AG20443 (cell line): Measurements from ENCODE around the gene LRRC2.
A peak's percentile ranks its signal among the peaks of the same experiment; 100 is the strongest.
"Not testable (repeated sequence)": the region's sequence is repeated elsewhere in the genome, so short reads cannot be mapped to it uniquely, and the experiment has no call there.

Experiments used
- DNase-seq: peaks from one replicate; pipeline ENCODE4 v3.0.0; 2012; ENCODE audit warnings: low spot score, mixed read lengths

LRRC2 gene, protein sequence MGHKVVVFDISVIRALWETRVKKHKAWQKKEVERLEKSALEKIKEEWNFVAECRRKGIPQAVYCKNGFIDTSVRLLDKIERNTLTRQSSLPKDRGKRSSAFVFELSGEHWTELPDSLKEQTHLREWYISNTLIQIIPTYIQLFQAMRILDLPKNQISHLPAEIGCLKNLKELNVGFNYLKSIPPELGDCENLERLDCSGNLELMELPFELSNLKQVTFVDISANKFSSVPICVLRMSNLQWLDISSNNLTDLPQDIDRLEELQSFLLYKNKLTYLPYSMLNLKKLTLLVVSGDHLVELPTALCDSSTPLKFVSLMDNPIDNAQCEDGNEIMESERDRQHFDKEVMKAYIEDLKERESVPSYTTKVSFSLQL

DNA sequence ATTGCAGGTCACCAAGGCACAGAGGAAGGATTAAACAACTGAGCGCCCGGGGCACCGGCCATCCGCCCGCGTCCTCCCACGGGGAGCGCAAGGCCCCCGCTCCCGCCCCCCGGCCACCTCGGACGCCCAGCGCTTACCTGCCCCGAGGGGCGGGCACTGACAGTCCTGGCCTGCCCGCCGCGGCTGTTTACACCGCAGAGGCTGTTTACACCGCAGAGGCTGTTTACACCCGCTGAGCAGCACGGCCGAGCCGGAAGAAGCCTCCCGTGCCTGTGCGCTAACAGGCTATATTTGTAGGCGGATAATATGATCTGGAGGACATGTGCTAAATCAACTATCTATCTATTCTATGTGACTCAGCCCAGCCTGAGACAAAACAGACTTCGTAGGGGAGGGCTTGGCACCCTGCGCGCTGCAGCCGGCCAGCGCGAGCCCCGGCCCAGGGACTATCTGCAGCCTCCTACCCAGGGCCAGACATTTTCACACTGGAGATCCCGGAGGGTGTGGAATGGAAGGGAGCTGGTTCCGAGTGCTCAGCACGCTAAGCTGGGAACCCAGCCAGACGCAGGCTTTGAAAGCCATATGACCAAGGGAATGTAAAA is at the start of gene LRRC2:
LRRC2 (minus strand) TSS at position 263 of the 602 bp plus-strand sequence. CDS start 14,711 bp downstream, outside the sequence.
- peak; percentile 85 for DNase-seq

DNA sequence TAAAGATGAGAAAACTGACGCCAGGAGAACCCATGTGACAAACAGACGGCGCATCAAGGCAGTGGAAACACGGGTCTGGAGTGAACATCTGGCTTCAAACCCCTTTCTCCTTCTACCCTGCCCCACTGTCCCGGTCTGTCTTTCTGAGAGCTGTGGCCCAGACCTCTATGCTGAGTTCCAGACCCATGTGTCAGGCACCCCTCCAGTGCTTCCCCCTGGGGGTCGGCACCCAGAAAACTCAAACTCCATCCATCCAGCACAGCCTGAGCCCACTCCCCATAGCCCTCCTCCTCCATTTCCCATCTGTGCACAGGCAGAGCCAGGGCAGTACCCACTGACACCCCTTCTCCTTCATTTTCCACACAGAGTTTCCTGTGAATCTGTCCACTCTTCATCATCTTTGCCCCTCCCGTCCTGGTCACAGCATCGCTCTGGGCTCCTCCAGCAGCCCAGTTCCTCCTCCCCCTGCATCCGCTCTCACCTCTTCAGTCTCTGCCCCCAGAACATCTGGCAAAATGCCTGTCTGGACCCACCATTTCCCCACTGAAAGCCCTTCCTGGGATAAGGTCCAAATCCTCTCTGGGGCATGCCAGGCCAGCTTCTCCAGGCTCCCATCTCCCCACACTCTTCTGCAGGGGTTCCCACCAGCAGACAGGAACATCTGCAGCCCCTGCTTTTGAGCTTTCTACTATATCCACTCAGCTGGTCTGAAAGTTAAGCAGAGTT is 49.1 kb upstream of the LRRC2 start:
- DNase-seq = no peak

DNA sequence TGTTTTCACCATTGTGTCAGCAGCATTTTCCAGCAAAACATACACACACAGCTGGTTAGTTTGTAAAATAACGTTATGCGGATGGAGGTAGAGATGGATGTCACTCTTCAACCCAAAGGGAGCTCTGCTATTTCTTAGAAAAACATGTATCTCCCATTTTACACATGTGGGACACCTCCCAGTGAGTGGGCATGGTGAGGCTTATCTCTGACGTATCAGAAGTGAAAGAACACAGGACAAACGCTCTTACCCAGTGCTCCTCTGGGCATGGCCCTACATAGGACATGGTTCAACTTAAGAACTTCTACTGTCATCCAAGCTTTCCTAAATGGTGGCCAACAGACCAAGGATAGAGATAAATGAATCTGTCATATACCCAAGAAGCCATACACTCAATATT is 48.3 kb upstream of the LRRC2 start:
- no peak for DNase-seq

DNA sequence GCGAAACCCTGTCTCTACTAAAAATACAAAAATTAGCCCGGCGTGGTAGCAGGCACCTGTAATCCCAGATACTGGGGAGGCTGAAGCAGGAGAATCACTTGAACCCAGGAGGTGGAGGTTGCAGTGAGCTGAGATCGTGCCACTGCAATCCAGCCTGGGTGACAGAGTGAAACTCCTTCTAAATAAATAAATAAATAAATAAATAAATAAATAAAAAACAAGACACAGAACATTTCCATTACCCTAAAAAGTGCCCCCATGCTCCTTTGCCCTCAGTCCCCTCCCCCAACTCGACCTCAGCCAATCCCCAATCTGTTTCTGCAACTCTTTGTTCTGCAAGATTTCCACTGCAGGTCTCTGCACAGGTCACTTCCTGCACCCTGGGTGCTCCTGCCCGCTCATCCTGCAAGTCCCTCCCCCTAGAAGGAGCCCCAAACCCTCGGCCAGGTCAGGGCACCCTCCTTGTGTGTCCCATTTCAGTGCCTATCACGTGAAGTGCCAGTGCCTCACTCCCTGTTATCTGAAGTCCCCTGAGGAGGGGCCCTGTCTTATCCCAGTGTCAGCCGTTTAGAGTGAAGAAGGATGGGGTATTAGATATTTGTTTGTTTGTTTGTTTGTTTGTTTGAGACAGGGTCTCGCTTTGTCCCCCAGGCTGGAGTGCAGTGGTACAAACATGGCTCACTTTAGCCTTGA is 47.4 kb upstream of the LRRC2 start:
- DNase-seq = no peak

DNA sequence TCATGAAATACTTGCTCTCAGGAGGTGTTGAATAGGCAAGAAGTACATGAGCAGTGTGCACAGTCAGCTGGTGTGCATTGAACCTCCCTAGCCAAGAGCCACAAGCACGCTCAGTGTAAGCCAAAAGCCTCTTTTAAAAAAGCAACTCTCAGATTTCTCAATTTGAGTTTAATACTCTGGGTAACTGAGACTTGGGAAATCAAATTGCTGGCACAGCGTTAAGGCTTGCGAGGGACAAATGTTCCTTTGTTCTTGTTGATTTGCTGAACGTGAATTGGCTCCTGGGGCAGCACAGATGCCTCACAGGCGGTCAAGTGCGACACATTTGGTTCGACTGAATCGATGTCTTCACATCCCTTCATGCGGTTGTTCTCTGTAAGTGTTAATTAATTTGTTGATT is 46.2 kb upstream of the LRRC2 start, which contains the start of gene FAM240A:
FAM240A (plus strand) TSS at position 202 of the 400 bp plus-strand sequence; CDS start at position 361, 159 bp downstream.
- peak; percentile 49 for DNase-seq

DNA sequence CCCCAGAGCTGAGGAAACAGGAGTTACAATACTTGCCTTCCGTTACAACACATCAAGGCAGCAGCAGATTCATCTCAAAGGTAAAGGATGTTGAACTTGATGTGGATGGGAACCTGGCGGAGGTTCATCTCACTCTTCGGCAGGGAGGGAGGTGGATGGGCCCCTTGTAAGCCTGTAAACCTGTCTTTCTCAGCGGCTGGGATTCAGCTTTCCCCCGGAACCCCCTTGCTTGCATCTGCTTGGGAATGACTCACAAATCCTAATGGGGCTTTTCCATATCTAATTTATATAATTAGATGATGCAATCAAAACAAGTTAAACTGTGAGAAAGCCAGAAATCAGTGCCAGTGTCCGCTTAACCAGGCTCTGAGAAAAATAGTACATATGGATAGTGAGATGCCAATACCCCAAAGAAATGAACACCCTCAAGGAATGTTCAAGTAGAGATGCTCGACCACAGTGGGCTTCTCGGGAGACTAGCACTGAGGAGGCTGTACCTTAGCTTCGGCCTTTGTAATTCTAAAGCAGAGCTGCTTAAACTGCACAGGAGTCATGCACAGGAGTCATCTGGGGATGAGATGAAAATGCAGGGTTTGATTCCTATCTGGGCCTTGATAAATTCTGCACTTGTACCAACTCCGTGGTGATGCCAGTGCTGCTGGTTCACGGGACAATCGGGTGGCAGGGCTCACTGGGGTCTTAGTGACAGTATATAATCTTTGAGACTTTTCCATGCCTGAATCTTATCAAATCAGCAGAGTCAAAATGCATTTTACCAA is 44.0 kb upstream of the LRRC2 start:
- DNase-seq = no peak

DNA sequence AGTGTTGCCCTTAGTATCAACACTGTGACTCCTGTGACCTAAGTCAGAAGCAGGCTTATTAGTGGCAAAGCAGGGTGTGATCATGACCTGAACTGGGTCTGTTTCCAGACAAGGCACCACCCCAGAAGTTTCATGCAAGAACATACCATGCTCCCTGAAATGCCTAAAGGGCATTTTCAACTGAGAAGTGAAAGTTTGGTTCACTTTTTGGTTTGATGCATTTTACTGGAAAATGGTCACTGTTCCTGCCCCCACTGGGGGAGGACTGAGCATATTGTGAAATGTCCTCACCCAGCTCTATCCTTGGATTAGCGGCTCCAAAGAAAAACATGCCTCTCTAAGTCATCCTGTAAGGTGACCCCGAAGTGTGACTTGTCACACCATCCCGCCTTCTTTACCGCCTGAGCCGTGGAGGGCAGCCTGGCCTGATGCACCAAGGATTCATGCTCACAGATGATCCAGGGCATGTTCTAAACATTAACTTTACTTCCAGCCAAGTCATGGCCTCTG is 43.2 kb upstream of the LRRC2 start:
- no peak for DNase-seq

DNA sequence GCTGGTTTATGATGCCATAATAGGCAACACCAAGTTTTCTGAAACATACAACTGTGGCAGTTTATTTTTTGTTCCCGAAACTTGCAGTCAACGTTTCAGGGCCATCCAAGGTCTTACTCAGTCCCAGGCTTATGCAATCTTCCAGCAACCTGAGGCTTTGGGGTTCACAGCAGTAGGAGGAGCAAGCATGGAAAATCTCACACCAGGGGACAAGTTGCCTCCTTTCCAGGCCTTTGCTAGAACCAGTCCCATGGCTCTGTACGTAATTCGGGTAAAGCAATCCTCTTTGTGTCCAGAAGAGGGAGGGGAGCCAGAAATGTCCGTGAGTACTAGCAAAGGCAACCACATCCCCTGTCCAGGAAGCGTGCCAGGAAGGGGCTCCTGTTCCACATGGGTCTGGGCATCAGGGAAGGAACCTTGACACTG is 41.5 kb upstream of the LRRC2 start:
- no peak for DNase-seq

DNA sequence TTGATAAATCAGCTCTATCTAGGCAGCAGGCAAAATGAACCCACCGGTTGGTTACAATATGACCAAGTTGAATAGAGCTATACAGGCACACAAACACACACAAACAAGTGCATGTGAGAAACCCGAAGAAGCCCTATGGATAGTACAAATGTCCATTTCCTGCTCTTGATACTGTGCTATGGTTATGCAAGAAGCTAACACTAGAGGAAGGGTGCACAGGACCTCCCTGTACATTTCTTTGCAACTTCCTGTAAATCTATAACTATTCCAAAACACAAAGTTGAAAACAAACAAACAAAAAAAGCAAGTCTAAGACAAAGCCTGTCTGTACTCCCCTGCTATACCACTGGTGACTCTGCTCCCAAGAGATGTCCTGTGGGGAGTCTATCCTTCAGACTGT is 38.0 kb upstream of the LRRC2 start:
- DNase-seq = no peak

DNA sequence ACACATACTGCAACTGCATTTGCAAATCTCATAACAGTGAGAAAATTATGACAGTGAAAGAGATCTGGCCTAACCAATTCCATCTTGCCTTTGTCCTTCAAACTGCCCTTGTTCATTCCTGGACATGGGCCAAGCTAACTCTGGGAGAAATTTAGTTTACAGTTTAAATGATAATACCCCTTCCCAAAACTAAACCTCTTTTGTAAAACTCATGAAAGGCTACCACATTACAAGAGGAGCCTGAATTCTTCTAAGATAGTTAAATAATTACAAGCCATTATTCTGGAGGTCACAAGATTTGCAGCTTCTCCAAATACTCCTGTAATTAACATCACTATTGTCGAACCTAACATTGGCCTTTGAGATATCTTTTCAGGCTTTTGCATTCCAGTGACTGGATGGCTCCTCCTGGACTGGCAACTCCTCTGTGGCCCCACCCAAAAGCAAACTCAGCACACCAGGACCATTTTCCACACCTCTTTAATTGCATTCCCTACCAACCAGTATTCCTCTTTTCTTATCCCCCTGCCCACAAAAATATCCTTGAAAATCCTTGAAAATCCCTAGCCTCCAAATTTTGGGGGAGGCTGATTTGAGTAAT is 37.4 kb upstream of the LRRC2 start:
- DNase-seq = no peak

DNA sequence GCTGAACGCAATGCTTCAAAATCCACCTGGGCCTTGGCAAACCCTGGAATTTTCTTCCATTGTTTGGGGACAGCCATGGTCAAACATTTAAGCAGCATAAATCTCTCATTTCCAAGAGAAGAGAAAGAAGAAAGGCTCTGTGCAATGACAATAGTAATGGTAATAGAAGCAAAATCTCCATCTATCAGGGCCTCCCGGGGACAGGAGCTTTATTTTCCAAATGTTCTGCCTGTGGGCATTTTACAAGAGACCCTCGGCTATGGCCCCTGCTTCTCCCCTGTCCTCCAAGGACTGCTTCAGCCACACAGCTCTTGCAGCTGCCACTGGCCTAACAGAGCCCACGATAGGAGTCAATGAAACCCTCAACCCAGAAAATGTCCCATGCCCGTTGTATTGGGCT is 33.5 kb upstream of the LRRC2 start:
- no peak for DNase-seq

DNA sequence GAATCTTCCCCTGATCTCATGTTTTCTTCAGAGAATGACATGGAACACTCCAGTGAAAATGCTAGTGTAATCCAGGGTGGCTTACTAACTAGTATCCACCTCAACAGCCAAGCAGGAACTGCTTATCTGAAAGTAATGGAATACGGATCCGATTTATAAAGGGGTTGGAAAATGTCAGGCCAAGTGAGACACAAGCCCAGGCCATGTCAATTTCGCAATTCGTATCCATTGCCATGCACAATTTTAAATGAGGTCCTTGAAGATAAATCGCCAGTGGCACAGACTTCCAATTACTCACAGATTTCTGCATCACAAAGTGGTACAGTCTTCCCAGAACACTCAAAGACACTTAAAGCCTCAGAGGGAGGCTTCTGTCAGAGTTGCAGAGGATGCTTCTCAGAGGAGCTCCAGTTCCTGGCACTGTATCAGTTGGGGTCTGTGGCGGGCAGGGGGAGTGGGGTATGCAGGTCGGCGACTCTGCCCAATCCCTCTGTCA is 29.8 kb upstream of the LRRC2 start:
- no peak for DNase-seq

DNA sequence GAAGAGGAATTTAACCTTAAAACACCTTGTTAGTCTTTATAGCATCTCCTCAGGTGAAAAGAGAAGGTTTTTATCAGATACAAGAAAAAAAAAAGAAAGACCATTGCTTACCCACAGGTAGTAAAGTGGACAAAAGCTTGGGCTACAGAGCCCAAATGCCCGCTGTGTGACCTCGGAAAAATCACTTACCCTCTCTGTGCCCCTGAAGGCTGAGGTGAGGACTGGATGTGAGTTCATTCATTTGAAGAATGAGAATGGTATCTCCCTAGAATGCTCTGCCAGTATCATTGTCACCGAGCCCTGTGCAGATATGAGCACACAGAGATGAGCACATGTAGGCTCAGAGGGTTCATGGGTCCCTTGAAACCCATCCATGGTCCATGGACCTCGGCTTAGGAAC is 28.6 kb upstream of the LRRC2 start:
- no peak for DNase-seq

DNA sequence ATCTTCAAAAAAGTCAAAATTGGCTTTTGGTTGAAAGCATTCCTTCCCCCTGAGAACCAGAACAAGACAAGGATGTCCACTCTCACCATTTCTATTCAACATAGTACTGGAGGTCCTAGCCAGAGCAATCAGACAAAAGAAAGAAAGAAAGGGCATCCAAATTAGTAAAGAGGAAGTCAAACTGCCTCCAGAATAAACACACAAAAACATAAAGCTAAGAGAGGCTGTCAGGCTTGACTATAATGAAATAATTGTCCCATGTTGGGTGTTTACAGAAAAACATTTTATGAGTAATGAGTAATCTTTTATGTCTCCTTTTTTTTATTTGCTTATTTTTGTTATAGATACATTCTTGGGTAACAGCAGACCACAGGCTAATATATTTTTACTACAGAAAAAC is 27.9 kb upstream of the LRRC2 start:
- no peak for DNase-seq

DNA sequence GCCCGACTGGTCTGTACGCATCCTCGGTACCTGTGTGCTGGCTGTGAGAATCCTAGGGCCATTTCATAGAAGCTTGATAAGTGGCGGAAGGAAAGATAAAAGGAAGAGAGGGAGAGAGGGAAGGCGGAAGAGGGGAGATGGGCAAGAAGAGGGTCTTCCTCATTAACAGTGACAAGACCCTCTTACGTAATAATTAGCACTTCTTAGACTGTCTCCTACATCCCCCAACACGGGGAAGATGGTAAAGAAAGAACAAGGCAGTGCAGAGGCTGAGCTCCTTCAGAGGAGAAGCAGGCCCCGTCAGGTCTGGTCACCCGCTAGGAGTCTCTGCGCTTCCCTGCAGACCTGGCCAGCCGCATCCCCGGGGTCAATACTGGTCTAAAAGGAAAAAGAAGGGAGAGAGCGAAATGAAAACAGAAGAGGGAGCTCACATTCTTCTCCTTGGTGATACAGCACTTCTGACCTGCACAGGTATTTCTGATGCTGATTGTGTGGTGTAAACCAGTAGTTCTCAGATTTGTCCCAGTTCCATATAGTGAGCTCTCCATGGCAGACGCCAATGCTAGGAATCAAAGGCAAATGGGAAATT is 27.3 kb upstream of the LRRC2 start:
- DNase-seq = no peak

DNA sequence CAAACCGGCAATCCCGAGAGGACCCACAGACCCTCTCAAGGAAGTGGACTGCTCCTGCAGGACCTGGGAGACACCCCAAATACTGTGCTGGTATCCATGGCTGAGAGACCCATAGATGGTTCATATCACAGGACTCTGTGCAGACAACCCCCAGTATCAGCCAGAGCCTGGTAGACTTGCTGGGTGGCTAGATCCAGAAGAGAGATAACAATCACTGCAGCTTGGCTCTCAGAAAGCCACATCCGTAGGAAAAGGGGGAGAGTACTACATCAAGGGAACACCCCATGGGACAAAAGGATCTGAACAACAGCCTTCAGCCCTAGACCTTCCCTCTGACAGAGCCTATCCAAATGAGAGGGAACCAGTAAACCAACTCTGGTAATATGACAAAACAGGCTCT is 21.2 kb upstream of the LRRC2 start:
- not testable (repeated sequence) for DNase-seq

DNA sequence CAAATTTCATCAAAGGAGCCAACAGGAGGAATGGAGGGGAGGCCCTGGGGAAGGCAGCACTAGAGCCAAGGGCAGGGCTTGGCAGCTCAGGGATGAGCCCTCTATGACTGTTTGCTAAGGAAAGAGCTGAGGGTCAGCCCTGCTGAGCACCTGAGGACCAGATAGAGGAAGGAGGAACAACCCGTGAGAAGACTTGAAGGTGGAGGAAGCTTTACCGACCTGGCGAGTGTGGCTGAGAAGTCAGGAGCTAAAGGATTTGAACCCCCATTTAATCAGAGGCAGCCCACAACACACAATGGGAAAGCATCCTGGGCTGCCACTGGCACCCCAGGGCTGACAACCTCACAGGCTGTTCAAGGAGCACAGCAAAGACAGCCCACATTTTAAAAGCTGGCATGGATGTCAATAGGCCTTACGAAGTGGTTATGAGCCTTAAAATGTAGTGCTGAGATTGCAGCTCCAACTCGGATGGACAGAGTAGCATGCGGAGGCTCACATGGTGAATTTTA is 20.7 kb upstream of the LRRC2 start:
- no peak for DNase-seq

DNA sequence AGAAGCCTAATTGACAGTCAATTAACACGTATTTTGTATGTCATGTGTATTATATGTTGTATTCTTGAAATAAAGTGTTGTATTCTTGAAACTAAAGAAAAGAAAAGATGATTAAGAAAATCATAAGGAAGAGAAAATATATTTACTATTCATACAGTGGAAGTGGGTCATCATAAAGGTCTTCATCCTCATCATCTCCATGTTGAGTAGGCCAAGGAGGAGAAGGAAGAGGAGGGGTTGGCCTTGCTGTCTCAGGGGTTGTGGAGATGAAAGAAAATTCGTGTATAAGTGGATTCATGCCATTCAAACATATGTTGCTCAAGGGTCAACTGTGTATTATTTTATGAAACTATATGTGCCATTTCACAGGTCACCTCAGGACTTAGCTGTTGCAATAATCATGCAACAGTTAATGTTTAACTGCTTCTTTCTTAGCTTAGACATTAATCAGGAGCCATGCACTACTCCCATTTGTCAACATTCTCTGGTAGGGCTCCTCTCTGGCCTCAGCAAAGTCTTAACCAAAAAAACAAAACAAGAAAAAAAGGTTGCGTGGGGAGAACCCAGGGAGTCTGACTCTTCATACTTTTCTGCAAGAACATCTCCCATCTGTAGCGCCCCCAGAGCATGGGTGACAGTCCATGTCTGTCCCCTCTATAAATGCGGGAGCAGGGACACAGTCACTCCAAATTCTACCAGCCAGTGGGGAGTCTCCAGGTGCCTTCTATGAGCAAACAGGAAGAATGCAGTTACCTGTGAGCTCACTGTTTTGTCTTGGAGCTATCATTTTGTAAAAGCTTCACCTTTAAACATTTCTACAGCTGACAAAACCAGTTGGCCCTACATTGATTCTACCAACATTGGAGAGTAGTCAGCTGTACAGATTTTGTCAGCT is 19.9 kb upstream of the LRRC2 start:
- no peak for DNase-seq
